HG03175 (cell line): ENCODE measurements around the gene TRIM7.
"Not testable (repeated sequence)": the region's sequence is repeated elsewhere in the genome, so short reads cannot be mapped to it uniquely, and the experiment has no call there.

Source experiments
- ATAC-seq: cut with Tn5 transposase; IDR thresholded peaks from one replicate; pipeline ENCODE4 v1.9.1; 2021; ENCODE audit warnings: mild to moderate bottlenecking, moderate library complexity; ENCODE audit not compliant: unreplicated experiment

TRIM7 gene

DNA sequence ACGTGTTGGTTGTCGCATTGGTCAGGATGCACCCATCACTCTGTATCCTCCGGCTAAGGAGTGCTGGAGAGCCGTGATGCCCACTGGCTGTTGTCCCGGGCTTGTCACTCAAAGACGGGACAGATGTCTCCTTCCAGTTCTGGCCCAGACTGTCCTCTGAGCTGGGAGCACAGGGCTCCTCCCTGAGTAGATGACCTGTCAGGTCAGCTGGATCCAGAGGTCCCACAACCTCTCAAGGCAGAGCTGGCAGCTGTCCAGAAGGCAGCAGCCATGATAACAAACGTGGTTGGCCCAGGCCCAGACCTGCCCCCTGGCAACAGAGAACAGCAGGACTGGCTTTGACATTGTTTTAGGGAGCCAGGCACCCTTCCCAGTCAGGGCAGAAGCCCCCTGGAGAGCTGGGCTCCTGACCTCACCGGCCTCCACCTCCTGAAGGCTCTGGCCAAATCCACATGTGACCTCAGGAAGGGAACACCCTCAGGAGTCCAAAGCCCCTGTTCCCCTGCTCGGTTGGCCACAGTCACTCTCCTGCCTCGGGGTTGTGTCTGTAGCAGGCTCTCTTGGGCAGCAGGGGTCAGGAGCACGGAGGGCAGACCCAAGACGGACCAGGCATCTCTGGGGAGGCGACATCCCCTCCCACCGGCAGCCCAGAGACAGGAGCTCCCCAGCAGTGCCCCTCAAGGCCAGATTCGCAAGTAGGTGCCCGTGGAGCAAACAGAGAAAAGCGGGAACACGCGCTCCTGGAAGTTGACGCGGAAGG lies 10.3 kb downstream of the TRIM7 start:
- no peak for ATAC-seq

DNA sequence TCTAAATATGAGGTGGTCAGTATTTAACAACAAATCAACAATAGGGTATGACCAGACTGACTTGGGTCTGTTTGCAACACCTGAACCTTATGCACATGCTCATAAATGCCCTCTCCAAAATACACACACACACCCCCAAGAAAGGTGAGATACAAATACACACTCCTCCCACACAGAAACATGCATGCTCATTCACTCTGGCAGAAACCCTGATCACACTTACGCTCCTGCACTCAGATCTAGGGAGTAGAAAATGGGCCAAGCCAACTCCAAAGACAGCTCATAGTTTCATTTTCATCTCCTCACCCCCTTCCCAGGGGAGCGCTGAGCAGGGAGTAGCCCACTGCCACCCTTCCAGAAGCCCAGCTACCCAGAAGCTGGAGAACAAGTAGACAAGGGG lies 11.3 kb downstream of the TRIM7 start:
- ATAC-seq = no peak

DNA sequence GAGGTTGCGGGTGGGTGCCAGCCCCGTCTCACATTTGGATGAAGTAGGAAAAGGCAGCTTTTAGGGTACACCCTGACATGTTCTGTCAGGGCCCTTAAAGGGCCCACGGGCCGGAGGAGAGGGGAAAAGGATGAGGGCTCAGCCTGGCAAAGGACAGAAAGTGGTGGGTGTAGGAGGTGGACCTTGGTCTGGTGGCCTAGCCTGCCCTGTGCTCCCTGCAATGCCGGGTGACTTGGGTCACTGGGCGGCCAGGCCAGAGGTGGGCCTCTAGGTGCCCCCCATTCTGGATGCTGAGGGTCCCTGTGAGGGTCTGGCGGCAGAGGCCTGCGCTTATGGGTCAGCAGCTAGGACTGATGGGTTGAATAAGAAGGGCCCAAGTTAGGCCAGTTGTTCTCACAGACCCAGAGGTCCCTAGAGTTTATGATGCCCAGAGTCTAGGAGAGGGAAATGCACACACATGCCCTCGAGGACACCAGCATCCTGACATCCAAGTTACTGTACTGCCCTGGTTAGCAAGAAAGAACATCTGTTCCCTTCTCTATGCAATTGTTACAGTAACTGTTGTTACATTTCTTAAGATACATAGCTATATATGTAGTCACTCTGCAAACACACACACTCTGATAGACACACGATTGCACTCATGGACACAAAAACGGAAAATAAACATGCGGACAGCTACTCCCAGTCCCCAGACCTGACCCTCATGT lies 12.5 kb downstream of the TRIM7 start:
- ATAC-seq = no peak

GRCh38 chr5:181191526-181192336 lies 13.3 kb downstream of the TRIM7 start:
- ATAC-seq = peak; percentile 60

- peak; percentile 7 for ATAC-seq
Observed at GRCh38 chr5:181190711-181191525, 14.1 kb downstream of the TRIM7 start.

DNA sequence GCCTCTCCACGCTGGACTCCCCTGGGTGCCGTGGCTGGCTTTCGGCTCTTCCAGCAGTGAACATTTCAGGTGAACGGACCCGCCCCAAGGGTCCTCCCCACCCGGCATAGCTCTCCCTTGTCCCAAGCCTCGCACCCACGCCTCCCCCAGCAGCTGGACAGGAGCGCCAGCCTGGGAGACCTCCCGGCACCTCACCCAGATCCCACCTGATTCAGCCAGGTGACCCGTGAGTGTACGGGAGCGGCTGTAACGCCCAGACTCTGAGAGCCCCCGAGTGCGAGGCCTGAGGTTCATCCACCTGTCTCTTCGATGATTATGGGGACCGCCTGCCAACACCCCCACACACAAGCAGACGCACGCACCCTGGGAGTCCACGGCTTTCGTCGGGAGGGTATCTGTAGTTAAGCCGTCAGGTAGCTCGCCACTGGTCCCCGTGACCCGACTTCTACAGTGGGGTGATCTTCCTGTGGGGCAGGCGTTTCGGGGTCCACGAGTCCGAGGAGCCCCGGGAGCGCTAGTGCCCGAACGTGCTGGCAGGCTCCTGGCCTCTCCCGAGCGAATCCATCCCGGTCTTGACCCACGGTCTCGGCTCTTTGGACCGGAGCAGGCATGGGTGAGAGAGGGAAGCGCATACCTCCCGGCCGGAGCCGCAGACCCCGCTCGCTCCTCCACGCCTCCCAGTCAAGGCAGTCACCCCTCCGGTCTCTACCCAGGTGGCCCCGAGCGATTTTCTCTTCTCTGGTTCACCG lies 14.9 kb downstream of the TRIM7 start:
- ATAC-seq = no peak

DNA sequence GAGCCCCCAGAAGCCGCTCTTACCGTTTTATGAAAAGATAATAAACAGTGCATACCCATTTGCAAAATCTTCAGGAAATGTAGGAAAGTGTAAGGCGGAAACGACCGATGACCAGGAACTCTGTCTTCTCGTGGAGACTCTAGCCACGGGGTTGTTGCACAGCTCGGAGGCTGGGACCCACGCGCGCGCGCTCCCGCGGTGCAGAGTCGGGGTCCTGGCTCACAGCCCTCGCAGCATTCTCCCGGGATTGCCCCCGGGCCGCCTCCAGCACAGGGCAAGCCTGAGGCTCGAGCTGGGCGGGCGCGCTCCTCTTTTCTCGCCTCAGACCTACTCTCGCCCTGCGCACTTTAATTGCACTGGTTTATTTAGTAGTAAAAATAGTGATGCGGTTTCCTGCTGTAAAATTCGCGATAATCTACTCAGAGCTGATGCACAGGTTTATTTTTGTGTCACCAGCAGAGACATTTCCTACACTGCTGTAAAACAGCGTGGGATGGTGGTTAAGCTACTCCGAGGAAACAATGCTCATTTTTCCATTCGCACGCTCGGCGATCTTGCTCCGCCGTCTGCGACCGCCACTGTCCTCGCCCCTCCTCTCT lies 15.5 kb downstream of the TRIM7 start:
- no peak for ATAC-seq

- no peak for ATAC-seq
Observed at GRCh38 chr5:181188700-181189362, 16.2 kb downstream of the TRIM7 start.

DNA sequence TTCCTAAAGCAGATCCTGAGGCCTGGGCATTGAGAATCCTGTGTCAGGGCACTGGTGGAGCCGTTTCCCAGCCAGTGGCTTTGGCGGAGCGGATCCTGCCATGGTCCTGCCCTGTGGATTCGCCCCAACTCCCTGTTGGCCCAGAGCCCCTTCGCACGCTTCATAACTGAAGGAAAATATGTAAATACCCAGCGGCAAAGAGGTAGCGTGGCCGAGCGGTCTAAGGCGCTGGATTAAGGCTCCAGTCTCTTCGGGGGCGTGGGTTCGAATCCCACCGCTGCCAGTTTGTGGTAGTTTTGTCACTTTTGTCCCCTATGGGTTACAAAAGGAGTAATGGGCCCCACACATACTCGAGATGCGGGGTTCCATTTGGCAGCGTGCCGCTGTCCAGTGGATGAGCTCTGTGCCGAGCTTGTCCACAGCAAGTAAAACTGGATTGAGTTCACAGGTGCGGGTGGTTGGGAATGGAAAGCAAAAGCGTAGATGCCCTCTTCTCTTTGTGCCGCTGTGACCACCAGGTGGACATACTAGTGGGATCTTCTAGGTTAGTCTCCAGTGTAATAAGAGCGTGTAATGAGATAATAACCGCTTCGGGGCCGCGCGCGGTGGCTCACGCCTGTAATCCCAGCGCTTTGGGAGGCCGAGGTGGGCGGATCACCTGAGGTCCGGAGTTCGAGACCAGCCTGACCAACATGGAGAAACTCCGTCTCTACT lies 17.3 kb downstream of the TRIM7 start:
- no peak for ATAC-seq

DNA sequence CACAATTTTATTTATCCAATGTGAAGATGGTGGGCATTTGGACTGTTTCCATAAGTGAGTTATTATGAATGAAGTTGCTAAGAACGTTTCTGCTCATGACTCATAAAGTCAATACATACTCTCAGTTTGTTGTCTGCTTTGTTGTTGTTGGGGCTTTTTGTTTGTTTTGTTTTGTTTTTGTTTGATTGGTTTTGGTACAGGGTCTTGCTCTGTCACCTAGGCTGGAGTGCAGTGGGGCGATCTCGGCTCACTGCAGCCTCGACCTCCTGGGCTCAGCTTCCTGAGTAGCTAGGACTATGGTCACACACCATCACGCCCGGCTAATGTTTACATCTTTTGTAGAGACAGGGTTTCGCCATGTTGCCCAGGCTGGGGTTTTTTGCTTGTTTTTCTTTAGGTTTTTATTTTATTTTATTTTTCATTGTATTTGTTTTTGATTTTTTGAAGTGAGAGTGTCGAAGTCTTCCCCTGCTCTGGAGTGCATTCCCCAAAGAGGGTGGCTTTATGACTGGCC lies 18.0 kb downstream of the TRIM7 start:
- ATAC-seq = no peak

DNA sequence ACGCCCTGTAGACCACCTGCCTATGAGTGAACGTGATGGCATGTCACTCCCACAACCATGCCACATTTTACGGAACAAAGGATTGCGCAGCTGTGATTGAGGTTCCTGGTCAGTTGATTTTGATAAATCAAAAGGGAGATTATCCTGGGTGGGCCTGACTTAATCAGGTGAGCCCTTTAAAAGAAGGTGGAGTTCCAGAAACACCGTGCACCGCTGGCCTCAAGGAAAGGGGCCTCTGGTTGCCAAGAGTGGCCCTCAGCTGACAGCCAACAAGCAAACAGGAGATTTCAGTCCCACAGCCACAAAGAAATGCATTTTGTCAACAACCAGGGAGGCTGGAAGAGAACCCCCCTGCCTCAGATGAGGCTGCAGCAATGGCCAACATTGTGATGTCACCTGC lies 19.0 kb downstream of the TRIM7 start:
- ATAC-seq = no peak

- no peak for ATAC-seq
Observed at GRCh38 chr5:181185560-181185959, 19.4 kb downstream of the TRIM7 start.

GRCh38 chr5:181184845-181185216 lies 20.2 kb downstream of the TRIM7 start:
- no peak for ATAC-seq

GRCh38 chr5:181182651-181183050 lies 22.3 kb downstream of the TRIM7 start:
- ATAC-seq = no peak

GRCh38 chr5:181181650-181182565 lies 23.1 kb downstream of the TRIM7 start:
- peak; percentile 57 for ATAC-seq

DNA sequence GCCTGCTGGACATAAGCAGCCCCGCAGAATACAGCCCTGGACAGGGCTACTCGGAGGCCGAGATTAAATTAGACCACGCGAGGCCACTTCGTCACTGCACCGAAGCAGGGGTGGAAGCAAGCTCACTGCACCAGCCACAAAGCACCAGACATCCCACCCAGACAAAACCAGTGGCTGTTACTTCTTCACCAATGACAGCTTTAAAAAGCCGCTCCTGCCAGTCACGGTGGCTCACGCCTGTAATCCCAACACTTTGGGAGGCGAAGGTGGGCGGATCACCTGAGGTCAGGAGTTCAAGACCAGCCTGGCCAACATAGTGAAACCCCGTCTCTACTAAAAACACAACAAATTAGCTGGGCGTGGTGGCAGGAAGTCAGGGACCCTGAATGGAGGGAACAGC lies 27.4 kb downstream of the TRIM7 start:
- not testable (repeated sequence) for ATAC-seq

DNA sequence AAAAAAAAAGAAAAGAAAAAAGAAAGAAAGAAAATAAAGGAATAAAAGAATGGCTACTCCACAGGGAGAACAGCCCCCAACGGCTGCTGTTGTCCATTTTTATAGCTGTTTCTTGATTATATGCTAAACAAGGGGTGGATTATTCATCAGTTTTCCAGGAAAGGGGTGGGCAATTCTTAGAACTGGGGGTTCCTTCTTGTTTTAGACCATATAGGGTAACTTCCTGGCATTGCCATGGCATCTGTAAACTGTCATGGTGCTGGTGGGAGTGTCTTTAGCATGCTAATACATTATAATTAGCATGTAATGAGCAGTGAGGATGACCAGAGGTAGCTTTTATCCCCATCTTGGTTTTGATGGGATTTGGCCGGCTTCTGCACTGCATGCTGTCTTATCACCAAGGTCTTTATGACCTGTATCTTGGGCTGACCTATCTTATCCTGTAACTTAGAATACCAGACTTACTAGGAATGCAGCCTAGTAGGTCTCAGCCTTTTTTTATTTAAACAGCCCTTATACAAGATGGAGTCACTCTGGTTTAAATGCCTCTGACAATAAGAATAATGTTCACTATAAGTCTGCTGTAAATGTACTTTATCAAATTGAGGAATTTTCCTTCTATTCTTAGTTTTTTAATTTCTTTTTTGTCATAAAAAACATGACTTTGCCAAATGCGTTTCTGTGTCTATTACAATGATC lies 28.6 kb downstream of the TRIM7 start:
- no peak for ATAC-seq
